H9 (cell line): ENCODE measurements around the gene CHRNG. TPM values are rescaled to one million over a fixed set of nuclear protein-coding genes. Genes with fewer than 3 reads are reported as not detected.

Experiments used
- DNase-seq: peaks from one replicate; pipeline ENCODE4 v3.0.0-alpha.2; 2017
- H2AFZ ChIP-seq: one replicate; pipeline ENCODE4 v1.6.1; 2013; ENCODE audit warnings: mild to moderate bottlenecking, low read length, control low read depth, moderate library complexity
- H2AK5ac ChIP-seq: 2 replicates; pipeline ENCODE4 v1.6.1; 2013; ENCODE audit warnings: low read length, control low read depth, mixed read lengths; ENCODE audit not compliant: insufficient read length
- H2BK120ac ChIP-seq: one replicate; pipeline ENCODE4 v1.6.1; 2013; ENCODE audit warnings: low read depth, mild to moderate bottlenecking, low read length, control low read depth, inconsistent platforms; ENCODE audit not compliant: poor library complexity, severe bottlenecking
- H2BK12ac ChIP-seq: 2 replicates; pipeline ENCODE4 v1.6.1; 2013; ENCODE audit warnings: low read length, control low read depth, mixed read lengths, low read depth; ENCODE audit not compliant: insufficient read length
- H2BK15ac ChIP-seq: 2 replicates; pipeline ENCODE4 v1.6.1; 2013; ENCODE audit warnings: low read depth, low read length, control low read depth
- H2BK20ac ChIP-seq: one replicate; pipeline ENCODE4 v1.6.1; 2013; ENCODE audit warnings: low read depth, mild to moderate bottlenecking, low read length, control low read depth, inconsistent platforms; ENCODE audit not compliant: poor library complexity, severe bottlenecking
- H2BK5ac ChIP-seq: 2 replicates; pipeline ENCODE4 v1.6.1; 2013; ENCODE audit warnings: low read length, control low read depth, mixed read lengths; ENCODE audit not compliant: insufficient read length
- H3K14ac ChIP-seq: 2 replicates; pipeline ENCODE4 v1.6.1; 2013; ENCODE audit warnings: low read length, control low read depth; ENCODE audit not compliant: insufficient read depth
- H3K18ac ChIP-seq: 2 replicates; pipeline ENCODE4 v1.6.1; 2013; ENCODE audit warnings: low read depth, mild to moderate bottlenecking, mixed read lengths, low read length, control low read depth; ENCODE audit not compliant: insufficient read length
- H3K23ac ChIP-seq: 2 replicates; pipeline ENCODE4 v1.6.1; 2013; ENCODE audit warnings: low read length, control low read depth, mixed read lengths, low read depth; ENCODE audit not compliant: insufficient read length
- H3K23me2 ChIP-seq: 2 replicates; pipeline ENCODE4 v1.6.1; 2013; ENCODE audit warnings: low read depth, mild to moderate bottlenecking, mixed read lengths, low read length, control low read depth; ENCODE audit not compliant: insufficient read length, poor library complexity, severe bottlenecking
- H3K27ac ChIP-seq: 2 replicates; pipeline ENCODE4 v1.5.1; 2013; ENCODE audit warnings: low read length, control low read depth, mixed read lengths, low read depth; ENCODE audit not compliant: insufficient read length
- H3K27me3 ChIP-seq: 2 replicates; pipeline ENCODE4 v1.6.1; 2013; ENCODE audit warnings: low read length, control low read depth, inconsistent platforms; ENCODE audit not compliant: insufficient read depth
- H3K4ac ChIP-seq: 2 replicates; pipeline ENCODE4 v1.6.1; 2013; ENCODE audit warnings: low read depth, mild to moderate bottlenecking, control low read depth, inconsistent platforms, low read length, moderate library complexity
- H3K4me1 ChIP-seq: 2 replicates; pipeline ENCODE4 v1.6.1; 2013; ENCODE audit warnings: low read length, control low read depth, inconsistent platforms; ENCODE audit not compliant: insufficient read depth
- H3K4me2 ChIP-seq: 2 replicates; pipeline ENCODE4 v1.6.1; 2013; ENCODE audit warnings: low read length, control low read depth, mixed read lengths; ENCODE audit not compliant: insufficient read length, insufficient read depth
- H3K56ac ChIP-seq: 2 replicates; pipeline ENCODE4 v1.6.1; 2013; ENCODE audit warnings: low read depth, mild to moderate bottlenecking, mixed read lengths, low read length, control low read depth; ENCODE audit not compliant: insufficient read length
- H3K79me1 ChIP-seq: 2 replicates; pipeline ENCODE4 v1.6.1; 2013; ENCODE audit warnings: low read depth, mild to moderate bottlenecking, moderate library complexity, low read length, control low read depth, inconsistent platforms; ENCODE audit not compliant: insufficient read depth, poor library complexity, severe bottlenecking
- H3K79me2 ChIP-seq: 2 replicates; pipeline ENCODE4 v1.6.1; 2013; ENCODE audit warnings: low read length, control low read depth, inconsistent platforms; ENCODE audit not compliant: insufficient read depth
- H3K9ac ChIP-seq: 2 replicates; pipeline ENCODE4 v1.6.1; 2013; ENCODE audit warnings: low read length, control low read depth, mixed read lengths; ENCODE audit not compliant: insufficient read length; ENCODE audit errors: extremely low read depth
- H3K9me3 ChIP-seq: one replicate; pipeline ENCODE4 v1.6.1; 2013; ENCODE audit warnings: low read depth, low read length, inconsistent platforms; ENCODE audit not compliant: control insufficient read depth
- H3T11ph ChIP-seq: one replicate; pipeline ENCODE4 v1.6.1; 2013; ENCODE audit warnings: mild to moderate bottlenecking, low read length, control low read depth, inconsistent platforms
- H4K20me1 ChIP-seq: one replicate; pipeline ENCODE4 v1.6.1; 2013; ENCODE audit not compliant: control insufficient read depth, insufficient read length, insufficient read depth
- H4K5ac ChIP-seq: 2 replicates; pipeline ENCODE4 v1.6.1; 2013; ENCODE audit warnings: low read depth, mild to moderate bottlenecking, mixed read lengths, low read length, control low read depth; ENCODE audit not compliant: insufficient read length
- H4K8ac ChIP-seq: replicated peaks from 2 replicates; pipeline ENCODE4 v1.6.1; 2013; ENCODE audit warnings: low read length, control low read depth, mixed read lengths, low read depth; ENCODE audit not compliant: insufficient read length
- H4K91ac ChIP-seq: 2 replicates; pipeline ENCODE4 v1.6.1; 2013; ENCODE audit warnings: low read depth, mild to moderate bottlenecking, moderate library complexity, mixed read lengths, low read length, control low read depth; ENCODE audit not compliant: insufficient read length
- H3K27ac Mint-ChIP-seq, 3 experiments: 2 replicates in 2 of 3; 3 replicates in 1 of 3; pipeline ENCODE4 v1.8.0; 2020 to 2021; ENCODE audit warnings: mixed read lengths in 3 of 3, mild to moderate bottlenecking in 1 of 3, moderate library complexity in 1 of 3
- H3K27me3 Mint-ChIP-seq: 2 replicates; pipeline ENCODE4 v1.8.0; 2021; ENCODE audit warnings: low read depth, mild to moderate bottlenecking, moderate library complexity, mixed read lengths
- H3K36me3 Mint-ChIP-seq, 3 experiments: 2 replicates in 2 of 3; 3 replicates in 1 of 3; pipeline ENCODE4 v1.8.0; 2020 to 2021; ENCODE audit warnings: low read depth in 3 of 3, mixed read lengths in 3 of 3; ENCODE audit not compliant: insufficient read depth in 1 of 3
- H3K4me1 Mint-ChIP-seq, 2 experiments: 2 replicates each; pipeline ENCODE4 v1.8.0; 2020; ENCODE audit warnings: mixed read lengths in 2 of 2
- H3K4me3 Mint-ChIP-seq, 2 experiments: 2 replicates in 1 of 2; 3 replicates in 1 of 2; pipeline ENCODE4 v1.8.0; 2020 to 2021; ENCODE audit warnings: mild to moderate bottlenecking in 2 of 2, mixed read lengths in 2 of 2, moderate library complexity in 1 of 2
- H3K9me3 Mint-ChIP-seq, 2 experiments: 2 replicates in 1 of 2; 3 replicates in 1 of 2; pipeline ENCODE4 v1.8.0; 2020; ENCODE audit warnings: mild to moderate bottlenecking in 2 of 2, mixed read lengths in 2 of 2, moderate library complexity in 1 of 2
- CTCF ChIP-seq: fragments of 200-600 bp; sonication (generic); conservative IDR thresholded peaks from 3 replicates; pipeline ENCODE4 v1.8.0; 2021; ENCODE audit warnings: antibody characterized with exemption, mild to moderate bottlenecking
- WGBS: extraction: QIAGEN DNeasy Blood & Tissue Kit; methylation state at CpG from one replicate; pipeline ENCODE4 v1.1.7; 2013; ENCODE audit warnings: missing lambda C conversion rate, low lambda C conversion rate, mixed read lengths; ENCODE audit not compliant: insufficient read length; ENCODE audit errors: extremely low coverage; 5-methylcytosine and 5-hydroxymethylcytosine counted together
- total RNA-seq: library from RNA; stranded (reverse); gene quantifications from 2 replicates; pipeline ENCODE4 v1.2.1, GENCODE V29; 2021

The CHRNG gene
- total RNA-seq, 1 experiment from 2014 or later: not detected

- no CpG with 5 or more reads among the region's 14 CpGs for WGBS
- peaks cover 4 to 8% of the 10 kb centered on the region in 2 experiments; a peak in 4 of 5 replicates for H3K9me3 Mint-ChIP-seq
Measured at GRCh38 chr2:232534940-232535651, 4.4 kb upstream of the CHRNG start.

More at GRCh38 chr2:232534940-232535651, 4.4 kb upstream of the CHRNG start:
- Histone ChIP-seq H4K8ac (no peak overlapping the region), H2BK12ac (no peak overlapping the region), H2AFZ (no peak overlapping the region), H3K18ac (no peak overlapping the region), H3K14ac (no peak overlapping the region), H3K4ac (no peak overlapping the region), H3K9me3 (no peaks in the 10 kb centered on the region), H3K23ac (no peak overlapping the region), H2AK5ac (no peak overlapping the region), H3K9ac (no peak overlapping the region), H2BK15ac (no peak overlapping the region), H3K56ac (no peak overlapping the region), H3K79me2 (no peaks in the 10 kb centered on the region), H2BK20ac (no peak overlapping the region), H3T11ph (no peak overlapping the region), H4K91ac (no peak overlapping the region), H4K5ac (no peak overlapping the region), H2BK120ac (no peak overlapping the region), H3K23me2 (no peaks in the 10 kb centered on the region), H2BK5ac (no peak overlapping the region), H3K79me1 (no peaks in the 10 kb centered on the region), H3K4me2 (no peak overlapping the region), H3K4me1 (peaks cover 4% of the 10 kb centered on the region; the same call in 1 of the 2 replicates), H3K27ac (no peak overlapping the region), H4K20me1 (no peaks in the 10 kb centered on the region), H3K27me3 (no peaks in the 10 kb centered on the region)
- Mint-ChIP-seq H3K27me3 (peaks cover 18% of the 10 kb centered on the region), H3K4me3 (no peak overlapping the region), H3K4me1 (peaks cover 31 to 38% of the 10 kb centered on the region in 2 experiments), H3K36me3 (peaks cover 0 to 3% (median 0%) of the 10 kb centered on the region in 3 experiments; a peak in 1 of 7 replicates), H3K27ac (no peak overlapping the region)
- no peak for DNase-seq
- no peak for TF ChIP-seq CTCF
